Neural progenitor cell (in vitro differentiated cells): ENCODE results near the gene TMEM25.

Experiments
- EZH2 ChIP-seq: fragments of 200-600 bp; sonication (generic); IDR thresholded peaks from 2 replicates; pipeline ENCODE4 v1.6.1; 2017; ENCODE audit warnings: antibody characterized with exemption, mild to moderate bottlenecking, moderate library complexity
- EZH2phosphoT487 ChIP-seq: fragments of 200-600 bp; sonication (generic); IDR thresholded peaks from 2 replicates; pipeline ENCODE4 v1.6.1; 2017; ENCODE audit warnings: antibody characterized with exemption
- TF ChIP-seq, protein P1 (sequence below): fragments of 200-600 bp; sonication (generic); IDR thresholded peaks from 2 replicates; pipeline ENCODE4 v1.5.1; 2017; ENCODE audit warnings: antibody characterized with exemption, mild to moderate bottlenecking

DNA sequence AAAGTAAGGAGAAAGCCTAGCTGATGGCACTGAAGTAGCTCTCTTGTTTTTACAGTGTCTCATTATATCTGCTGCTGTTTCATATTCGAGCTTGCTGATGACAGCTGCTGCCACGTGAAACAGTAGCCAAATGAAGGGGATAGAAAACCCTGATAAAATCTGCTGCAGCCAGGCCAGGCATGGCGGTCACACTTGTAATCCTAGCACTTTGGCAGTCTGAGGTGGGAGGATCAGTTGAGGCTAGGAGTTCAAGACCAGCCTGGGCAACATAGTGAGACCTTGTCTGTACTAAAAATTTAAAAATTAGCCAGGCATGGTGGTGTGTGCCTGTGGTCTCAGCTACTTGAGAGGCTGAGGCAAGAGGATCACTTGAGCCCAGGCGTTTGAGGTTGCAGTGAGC is 21.3 kb downstream of the TMEM25 start:
- TF ChIP-seq, protein P1, sequence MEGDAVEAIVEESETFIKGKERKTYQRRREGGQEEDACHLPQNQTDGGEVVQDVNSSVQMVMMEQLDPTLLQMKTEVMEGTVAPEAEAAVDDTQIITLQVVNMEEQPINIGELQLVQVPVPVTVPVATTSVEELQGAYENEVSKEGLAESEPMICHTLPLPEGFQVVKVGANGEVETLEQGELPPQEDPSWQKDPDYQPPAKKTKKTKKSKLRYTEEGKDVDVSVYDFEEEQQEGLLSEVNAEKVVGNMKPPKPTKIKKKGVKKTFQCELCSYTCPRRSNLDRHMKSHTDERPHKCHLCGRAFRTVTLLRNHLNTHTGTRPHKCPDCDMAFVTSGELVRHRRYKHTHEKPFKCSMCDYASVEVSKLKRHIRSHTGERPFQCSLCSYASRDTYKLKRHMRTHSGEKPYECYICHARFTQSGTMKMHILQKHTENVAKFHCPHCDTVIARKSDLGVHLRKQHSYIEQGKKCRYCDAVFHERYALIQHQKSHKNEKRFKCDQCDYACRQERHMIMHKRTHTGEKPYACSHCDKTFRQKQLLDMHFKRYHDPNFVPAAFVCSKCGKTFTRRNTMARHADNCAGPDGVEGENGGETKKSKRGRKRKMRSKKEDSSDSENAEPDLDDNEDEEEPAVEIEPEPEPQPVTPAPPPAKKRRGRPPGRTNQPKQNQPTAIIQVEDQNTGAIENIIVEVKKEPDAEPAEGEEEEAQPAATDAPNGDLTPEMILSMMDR = no peak
- TF ChIP-seq EZH2 (no peak), EZH2phosphoT487 (no peak)
